Measurements from ENCODE around the gene C6orf15.
A peak's percentile ranks its signal among the peaks of the same experiment; 100 is the strongest.
"Not testable (repeated sequence)": the region's sequence is repeated elsewhere in the genome, so short reads cannot be mapped to it uniquely, and the experiment has no call there.

C6orf15 gene

GRCh38 chr6:31068669-31069340, 43.6 kb downstream of the C6orf15 start:
- TF ChIP-seq, protein P1, sequence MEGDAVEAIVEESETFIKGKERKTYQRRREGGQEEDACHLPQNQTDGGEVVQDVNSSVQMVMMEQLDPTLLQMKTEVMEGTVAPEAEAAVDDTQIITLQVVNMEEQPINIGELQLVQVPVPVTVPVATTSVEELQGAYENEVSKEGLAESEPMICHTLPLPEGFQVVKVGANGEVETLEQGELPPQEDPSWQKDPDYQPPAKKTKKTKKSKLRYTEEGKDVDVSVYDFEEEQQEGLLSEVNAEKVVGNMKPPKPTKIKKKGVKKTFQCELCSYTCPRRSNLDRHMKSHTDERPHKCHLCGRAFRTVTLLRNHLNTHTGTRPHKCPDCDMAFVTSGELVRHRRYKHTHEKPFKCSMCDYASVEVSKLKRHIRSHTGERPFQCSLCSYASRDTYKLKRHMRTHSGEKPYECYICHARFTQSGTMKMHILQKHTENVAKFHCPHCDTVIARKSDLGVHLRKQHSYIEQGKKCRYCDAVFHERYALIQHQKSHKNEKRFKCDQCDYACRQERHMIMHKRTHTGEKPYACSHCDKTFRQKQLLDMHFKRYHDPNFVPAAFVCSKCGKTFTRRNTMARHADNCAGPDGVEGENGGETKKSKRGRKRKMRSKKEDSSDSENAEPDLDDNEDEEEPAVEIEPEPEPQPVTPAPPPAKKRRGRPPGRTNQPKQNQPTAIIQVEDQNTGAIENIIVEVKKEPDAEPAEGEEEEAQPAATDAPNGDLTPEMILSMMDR (conservative IDR thresholded peaks at IDR 0.05; ENCODE audit: low read depth): peak; percentile 91
- ChIA-PET CTCF (interaction anchor here (0.6 to 2.1 kb wide), 10 partner anchors 10 to 318 kb away, joined by 3 to 10 read pairs (median 4); no protein-coding TSS in a partner anchor), POLR2A (ENCODE audit: low non-redundant PET) (no interaction called here)
- no peak overlapping the region for H3K27ac ChIP-seq
- peak; percentile 80 for DNase-seq (ENCODE audit: low spot score)

GRCh38 chr6:31067891-31068668, 44.3 kb downstream of the C6orf15 start:
- POLR2A ChIA-PET (ENCODE audit: low non-redundant PET); DNase-seq (ENCODE audit: low spot score): not testable (repeated sequence)
- CTCF ChIA-PET: interaction anchor here (0.6 to 1.9 kb wide), 5 partner anchors 11 to 317 kb away, joined by 3 to 6 read pairs (median 4); no protein-coding TSS in a partner anchor
- H3K27ac ChIP-seq: peak overlapping the region; percentile 42

DNA sequence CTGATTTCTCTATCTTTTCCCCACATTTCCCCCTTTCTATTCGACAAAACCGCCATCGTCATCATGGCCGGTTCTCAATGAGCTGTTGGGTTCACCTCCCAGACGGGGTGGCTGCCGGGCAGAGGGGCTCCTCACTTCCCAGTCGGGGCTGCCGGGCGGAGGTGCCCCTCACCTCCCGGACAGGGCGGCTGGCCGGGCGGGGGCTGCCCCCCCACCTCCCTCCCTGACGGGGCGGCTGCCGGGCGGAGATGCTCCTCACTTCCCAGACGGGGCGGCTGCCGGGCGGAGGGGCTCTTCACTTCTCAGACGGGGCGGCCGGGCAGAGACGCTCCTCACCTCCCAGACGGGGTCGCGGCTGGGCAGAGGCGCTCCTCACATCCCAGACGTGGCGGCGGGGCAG, 45.3 kb downstream of the C6orf15 start:
- CTCF ChIA-PET; H3K27ac ChIP-seq; POLR2A ChIA-PET (ENCODE audit: low non-redundant PET); DNase-seq (ENCODE audit: low spot score): not testable (repeated sequence)

GRCh38 chr6:31065556-31065955, 46.8 kb downstream of the C6orf15 start:
- DNase-seq (ENCODE audit: low spot score): no peak
- TF ChIP-seq, protein P1 (conservative IDR thresholded peaks at IDR 0.05; ENCODE audit: low read depth): no peak

GRCh38 chr6:31063906-31064435, 48.4 kb downstream of the C6orf15 start:
- CTCF ChIA-PET: interaction anchor here (0.6 to 0.7 kb wide), 5 partner anchors 9 to 234 kb away, joined by 3 to 4 read pairs (median 3); no protein-coding TSS in a partner anchor
- no peak for DNase-seq (ENCODE audit: low spot score)
- TF ChIP-seq, protein P1 (conservative IDR thresholded peaks at IDR 0.05; ENCODE audit: low read depth): no peak
- POLR2A ChIA-PET (ENCODE audit: low non-redundant PET): no interaction called here
- no peak overlapping the region for H3K27ac ChIP-seq

More at GRCh38 chr6:31065556-31065955, 46.8 kb downstream of the C6orf15 start:
- CTCF ChIA-PET: interaction anchor here (0.6 kb wide), 1 partner anchor 344 kb away, joined by 3 read pairs; no protein-coding TSS in a partner anchor
- POLR2A ChIA-PET (ENCODE audit: low non-redundant PET): no interaction called here
- H3K27ac ChIP-seq: no peak overlapping the region

All from RWPE1 (cell line).